Effector memory CD8-positive, alpha-beta T cell (primary cell): ENCODE measurements around the gene ZNF23.
"Not testable (repeated sequence)": the region's sequence is repeated elsewhere in the genome, so short reads cannot be mapped to it uniquely, and the experiment has no call there.

Experiments
- ATAC-seq: fragments of 150-1000 bp; cut with Tn5 transposase; replicated peaks from 2 replicates; pipeline ENCODE4 v1.10.0; 2021; ENCODE audit warnings: mild to moderate bottlenecking, moderate library complexity
- DNase-seq, 3 experiments: peaks; one replicate each; pipeline ENCODE4 v3.0.0; 2021
- H3K27ac Mint-ChIP-seq, 2 donors: one replicate each; pipeline ENCODE4 v1.8.0; 2022; ENCODE audit warnings: mild to moderate bottlenecking in 2 of 2, mixed read lengths in 2 of 2, moderate library complexity in 2 of 2
- H3K27me3 Mint-ChIP-seq, 2 donors: one replicate each; pipeline ENCODE4 v1.8.0; 2022; ENCODE audit warnings: mixed read lengths in 2 of 2
- H3K36me3 Mint-ChIP-seq: one replicate; pipeline ENCODE4 v1.8.0; 2022; ENCODE audit warnings: mild to moderate bottlenecking, moderate library complexity, mixed read lengths; ENCODE audit not compliant: insufficient read depth
- H3K4me1 Mint-ChIP-seq, 2 donors: one replicate each; pipeline ENCODE4 v1.8.0; 2022; ENCODE audit warnings: low read depth in 2 of 2, mixed read lengths in 2 of 2
- H3K4me3 Mint-ChIP-seq, 2 donors: one replicate each; pipeline ENCODE4 v1.8.0; 2022; ENCODE audit warnings: mild to moderate bottlenecking in 2 of 2, mixed read lengths in 2 of 2, moderate library complexity in 2 of 2
- H3K9me3 Mint-ChIP-seq, 2 donors: one replicate each; pipeline ENCODE4 v1.8.0; 2022; ENCODE audit warnings: mixed read lengths in 2 of 2
- total RNA-seq, 9 experiments: gene quantifications; one replicate each; lab custom pipeline; 2026; lab: John Stamatoyannopoulos, UW

Gene ZNF23
- total RNA-seq, result 0.67 to 2.6 (median 1.8) reads per million in 9 experiments

GRCh38 chr16:71461686-71462648, at the start of gene ZNF23:
Gene ZNF23 (minus strand): TSS chr16:71462247. CDS start chr16:71456796, 5,451 bp downstream.
- peak within 1 kb of the TSS; percentile 95 to 97 for H3K27ac Mint-ChIP-seq
- ATAC-seq (peak; percentile 98), DNase-seq (peak; percentile 68 to 76 (median 69))
- peak within 1 kb of the TSS; percentile 89 to 92 for H3K4me3 Mint-ChIP-seq
- peaks cover 14 to 25% of the 10 kb centered on the region in 2 donors for H3K4me1 Mint-ChIP-seq
- H3K27me3 Mint-ChIP-seq, result no peaks in the 10 kb centered on the region
- H3K36me3 Mint-ChIP-seq, result peaks cover 5% of the 10 kb centered on the region
- no peaks in the 10 kb centered on the region for H3K9me3 Mint-ChIP-seq

- no peak overlapping the region for H3K27ac Mint-ChIP-seq
Observed at GRCh38 chr16:71507061-71507460, 45.0 kb upstream of the ZNF23 start.

GRCh38 chr16:71504901-71505300, 42.9 kb upstream of the ZNF23 start:
- DNase-seq, result no peak
- no peaks in the 10 kb centered on the region for H3K36me3 Mint-ChIP-seq
- no peak overlapping the region for H3K4me3 Mint-ChIP-seq
- H3K4me1 Mint-ChIP-seq, result no peaks in the 10 kb centered on the region
- no peak overlapping the region for H3K27ac Mint-ChIP-seq
- H3K27me3 Mint-ChIP-seq, result peaks cover 21 to 22% of the 10 kb centered on the region in 2 donors
- no peaks in the 10 kb centered on the region for H3K9me3 Mint-ChIP-seq
- no peak for ATAC-seq

More at GRCh38 chr16:71507061-71507460, 45.0 kb upstream of the ZNF23 start:
- no peak for ATAC-seq
- Mint-ChIP-seq H3K4me1 (no peaks in the 10 kb centered on the region), H3K9me3 (no peaks in the 10 kb centered on the region), H3K27me3 (peaks cover 13 to 25% of the 10 kb centered on the region in 2 donors), H3K36me3 (no peaks in the 10 kb centered on the region), H3K4me3 (no peak overlapping the region)
- DNase-seq, result no peak

GRCh38 chr16:71504051-71504450, 42.0 kb upstream of the ZNF23 start:
- not testable (repeated sequence) for H3K4me1 Mint-ChIP-seq

GRCh38 chr16:71501547-71501946, 39.5 kb upstream of the ZNF23 start:
- no peak overlapping the region for H3K27ac Mint-ChIP-seq
- peaks cover 3% of the 10 kb centered on the region for H3K36me3 Mint-ChIP-seq
- H3K4me3 Mint-ChIP-seq, result no peak overlapping the region
- peaks cover 20 to 36% of the 10 kb centered on the region in 2 donors for H3K27me3 Mint-ChIP-seq
- no peaks in the 10 kb centered on the region for H3K9me3 Mint-ChIP-seq
- no peak for DNase-seq
- no peak for ATAC-seq
- H3K4me1 Mint-ChIP-seq, result no peaks in the 10 kb centered on the region

More at GRCh38 chr16:71504051-71504450, 42.0 kb upstream of the ZNF23 start:
- H3K9me3 Mint-ChIP-seq, DNase-seq, H3K4me3 Mint-ChIP-seq, ATAC-seq, H3K27ac Mint-ChIP-seq, H3K36me3 Mint-ChIP-seq: not testable (repeated sequence)
- H3K27me3 Mint-ChIP-seq, result peaks cover 20 to 27% of the 10 kb centered on the region in 2 donors

- no peaks in the 10 kb centered on the region for H3K4me1 Mint-ChIP-seq
- H3K4me3 Mint-ChIP-seq, result no peak overlapping the region
- H3K9me3 Mint-ChIP-seq, result no peaks in the 10 kb centered on the region
- H3K27ac Mint-ChIP-seq, result no peak overlapping the region
- no peak for ATAC-seq
- DNase-seq, result no peak
- peaks cover 20 to 36% of the 10 kb centered on the region in 2 donors for H3K27me3 Mint-ChIP-seq
- H3K36me3 Mint-ChIP-seq, result peaks cover 3% of the 10 kb centered on the region
Observed at GRCh38 chr16:71500964-71501363, 38.9 kb upstream of the ZNF23 start.

GRCh38 chr16:71499775-71500364, 37.8 kb upstream of the ZNF23 start:
- Mint-ChIP-seq H3K27ac (no peak overlapping the region), H3K4me3 (no peak overlapping the region), H3K9me3 (no peaks in the 10 kb centered on the region), H3K27me3 (peaks cover 20 to 36% of the 10 kb centered on the region in 2 donors), H3K36me3 (peaks cover 3% of the 10 kb centered on the region), H3K4me1 (no peaks in the 10 kb centered on the region)
- ATAC-seq, result peak; percentile 78
- DNase-seq, result peak; percentile 45 to 61 (median 57)

- H3K4me3 Mint-ChIP-seq, result no peak overlapping the region
- ATAC-seq (no peak), DNase-seq (no peak)
- peaks cover 15 to 30% of the 10 kb centered on the region in 2 donors for H3K27me3 Mint-ChIP-seq
- no peaks in the 10 kb centered on the region for H3K9me3 Mint-ChIP-seq
- H3K36me3 Mint-ChIP-seq, result peaks cover 3% of the 10 kb centered on the region
- H3K27ac Mint-ChIP-seq, result no peak overlapping the region
- no peaks in the 10 kb centered on the region for H3K4me1 Mint-ChIP-seq
Observed at GRCh38 chr16:71498031-71498430, 36.0 kb upstream of the ZNF23 start.

- ATAC-seq, result no peak
- H3K36me3 Mint-ChIP-seq, result peaks cover 2% of the 10 kb centered on the region
- peaks cover 0 to 1% of the 10 kb centered on the region in 2 donors for H3K27me3 Mint-ChIP-seq
- no peak for DNase-seq
- H3K9me3 Mint-ChIP-seq, result no peaks in the 10 kb centered on the region
- no peak overlapping the region for H3K27ac Mint-ChIP-seq
- H3K4me3 Mint-ChIP-seq, result no peak overlapping the region
- H3K4me1 Mint-ChIP-seq, result no peaks in the 10 kb centered on the region
Observed at GRCh38 chr16:71493213-71493612, 31.2 kb upstream of the ZNF23 start.

GRCh38 chr16:71492786-71493185, 30.7 kb upstream of the ZNF23 start:
- ATAC-seq, result no peak
- Mint-ChIP-seq H3K4me3 (no peak overlapping the region), H3K27ac (no peak overlapping the region)

GRCh38 chr16:71491054-71491453, 29.0 kb upstream of the ZNF23 start:
- no peak overlapping the region for H3K27ac Mint-ChIP-seq
- H3K4me1 Mint-ChIP-seq, result no peaks in the 10 kb centered on the region
- no peaks in the 10 kb centered on the region for H3K9me3 Mint-ChIP-seq
- DNase-seq, result no peak
- H3K4me3 Mint-ChIP-seq, result no peak overlapping the region
- H3K36me3 Mint-ChIP-seq, result peaks cover 2% of the 10 kb centered on the region
- H3K27me3 Mint-ChIP-seq, result peaks cover 7 to 12% of the 10 kb centered on the region in 2 donors
- ATAC-seq, result no peak

More at GRCh38 chr16:71492786-71493185, 30.7 kb upstream of the ZNF23 start:
- H3K27me3 Mint-ChIP-seq, result peaks cover 1 to 3% of the 10 kb centered on the region in 2 donors
- H3K9me3 Mint-ChIP-seq, result no peaks in the 10 kb centered on the region
- no peaks in the 10 kb centered on the region for H3K4me1 Mint-ChIP-seq
- no peak for DNase-seq
- peaks cover 2% of the 10 kb centered on the region for H3K36me3 Mint-ChIP-seq

GRCh38 chr16:71490361-71490760, 28.3 kb upstream of the ZNF23 start:
- ATAC-seq, result no peak
- no peaks in the 10 kb centered on the region for H3K9me3 Mint-ChIP-seq
- no peaks in the 10 kb centered on the region for H3K4me1 Mint-ChIP-seq

GRCh38 chr16:71489122-71489521, 27.1 kb upstream of the ZNF23 start, which contains the start of gene ZNF19:
Gene ZNF19 (minus strand): TSS chr16:71489324. CDS start chr16:71482114, 7,210 bp downstream.
- Mint-ChIP-seq H3K36me3 (peaks cover 5% of the 10 kb centered on the region), H3K4me1 (peaks cover 2 to 6% of the 10 kb centered on the region in 2 donors), H3K27me3 (peaks cover 7 to 12% of the 10 kb centered on the region in 2 donors), H3K9me3 (no peaks in the 10 kb centered on the region), H3K27ac (no peak within 1 kb of the TSS), H3K4me3 (no peak within 1 kb of the TSS)
- DNase-seq (no peak), ATAC-seq (no peak)

More at GRCh38 chr16:71490361-71490760, 28.3 kb upstream of the ZNF23 start:
- H3K27ac Mint-ChIP-seq, result no peak overlapping the region
- DNase-seq, result no peak
- H3K27me3 Mint-ChIP-seq, result peaks cover 7 to 12% of the 10 kb centered on the region in 2 donors
- H3K36me3 Mint-ChIP-seq, result peaks cover 2% of the 10 kb centered on the region
- H3K4me3 Mint-ChIP-seq, result no peak overlapping the region
